ENCODE measurements around the gene ZNF385B. TPM values are rescaled to one million over a fixed set of nuclear protein-coding genes. Genes with fewer than 3 reads are reported as not detected.

ZNF385B gene
- total RNA-seq, 1 donor from 2014 or later = 0.11 TPM

DNA sequence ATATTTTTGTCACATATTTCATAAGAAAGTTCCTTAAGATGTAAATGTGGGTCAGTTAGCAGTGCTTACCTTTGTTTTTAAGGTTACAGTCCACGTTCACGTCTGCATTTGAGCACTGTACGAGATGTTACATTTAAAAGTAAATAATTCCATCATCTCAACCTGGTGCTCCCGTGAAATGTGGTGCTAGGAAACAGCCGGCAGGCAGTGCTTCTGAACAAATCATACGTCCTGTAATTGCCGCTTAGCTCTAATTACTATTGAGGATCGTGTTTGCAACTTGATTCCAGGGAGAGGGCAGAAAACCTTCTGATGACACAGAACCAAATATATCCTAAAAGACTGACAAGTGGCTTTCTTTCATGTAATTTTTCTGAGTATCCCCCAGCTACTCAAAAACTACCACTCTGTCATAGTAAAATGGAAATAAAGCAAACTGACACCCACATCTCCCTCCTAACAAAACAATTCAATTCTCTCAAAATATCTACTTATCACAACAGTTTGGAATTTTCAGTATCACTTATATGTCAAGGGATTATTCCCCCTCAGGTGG is 299.0 kb downstream of the ZNF385B start:
- TF ChIP-seq, protein P1, sequence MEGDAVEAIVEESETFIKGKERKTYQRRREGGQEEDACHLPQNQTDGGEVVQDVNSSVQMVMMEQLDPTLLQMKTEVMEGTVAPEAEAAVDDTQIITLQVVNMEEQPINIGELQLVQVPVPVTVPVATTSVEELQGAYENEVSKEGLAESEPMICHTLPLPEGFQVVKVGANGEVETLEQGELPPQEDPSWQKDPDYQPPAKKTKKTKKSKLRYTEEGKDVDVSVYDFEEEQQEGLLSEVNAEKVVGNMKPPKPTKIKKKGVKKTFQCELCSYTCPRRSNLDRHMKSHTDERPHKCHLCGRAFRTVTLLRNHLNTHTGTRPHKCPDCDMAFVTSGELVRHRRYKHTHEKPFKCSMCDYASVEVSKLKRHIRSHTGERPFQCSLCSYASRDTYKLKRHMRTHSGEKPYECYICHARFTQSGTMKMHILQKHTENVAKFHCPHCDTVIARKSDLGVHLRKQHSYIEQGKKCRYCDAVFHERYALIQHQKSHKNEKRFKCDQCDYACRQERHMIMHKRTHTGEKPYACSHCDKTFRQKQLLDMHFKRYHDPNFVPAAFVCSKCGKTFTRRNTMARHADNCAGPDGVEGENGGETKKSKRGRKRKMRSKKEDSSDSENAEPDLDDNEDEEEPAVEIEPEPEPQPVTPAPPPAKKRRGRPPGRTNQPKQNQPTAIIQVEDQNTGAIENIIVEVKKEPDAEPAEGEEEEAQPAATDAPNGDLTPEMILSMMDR (IDR thresholded peaks at IDR 0.05; ENCODE audit: unreplicated experiment) = no peak
- no peak overlapping the region for H3K27ac Mint-ChIP-seq
- no peaks in the 10 kb centered on the region for H3K9me3 Mint-ChIP-seq
- H3K4me3 Mint-ChIP-seq = no peak overlapping the region
- H3K4me1 Mint-ChIP-seq = peaks cover 5% of the 10 kb centered on the region
- DNase-seq (ENCODE audit: low spot score in 2 of 2, unreplicated experiment in 2 of 2) = no peak
- H3K36me3 Mint-ChIP-seq = no peaks in the 10 kb centered on the region
- peaks cover 2% of the 10 kb centered on the region for H3K27me3 Mint-ChIP-seq (ENCODE audit: low read depth)

DNA sequence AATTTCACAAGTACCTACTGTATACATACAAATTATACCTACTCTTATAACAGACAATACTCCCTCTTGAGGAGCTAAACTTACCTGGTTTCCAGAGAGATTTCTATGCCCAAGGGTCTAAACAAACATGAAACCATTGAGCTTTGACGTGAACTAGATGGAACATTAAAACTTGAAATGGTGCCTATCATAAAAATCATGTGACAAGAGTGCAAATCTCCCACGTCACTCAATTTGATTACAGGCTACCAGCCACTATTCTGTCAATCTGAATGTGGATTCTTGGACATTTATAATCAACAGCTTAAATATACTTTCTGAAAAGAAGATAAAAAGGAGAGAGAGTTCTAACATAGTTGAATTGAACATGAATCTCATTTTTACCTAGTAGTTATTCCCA is 299.7 kb downstream of the ZNF385B start:
- DNase-seq (ENCODE audit: low spot score in 2 of 2, unreplicated experiment in 2 of 2) = no peak
- H3K4me1 Mint-ChIP-seq = peaks cover 5% of the 10 kb centered on the region
- no peak overlapping the region for H3K27ac Mint-ChIP-seq
- TF ChIP-seq, protein P1 (IDR thresholded peaks at IDR 0.05; ENCODE audit: unreplicated experiment) = no peak
- H3K4me3 Mint-ChIP-seq = no peak overlapping the region
- no peaks in the 10 kb centered on the region for H3K9me3 Mint-ChIP-seq
- peaks cover 2% of the 10 kb centered on the region for H3K27me3 Mint-ChIP-seq (ENCODE audit: low read depth)
- H3K36me3 Mint-ChIP-seq = no peaks in the 10 kb centered on the region

DNA sequence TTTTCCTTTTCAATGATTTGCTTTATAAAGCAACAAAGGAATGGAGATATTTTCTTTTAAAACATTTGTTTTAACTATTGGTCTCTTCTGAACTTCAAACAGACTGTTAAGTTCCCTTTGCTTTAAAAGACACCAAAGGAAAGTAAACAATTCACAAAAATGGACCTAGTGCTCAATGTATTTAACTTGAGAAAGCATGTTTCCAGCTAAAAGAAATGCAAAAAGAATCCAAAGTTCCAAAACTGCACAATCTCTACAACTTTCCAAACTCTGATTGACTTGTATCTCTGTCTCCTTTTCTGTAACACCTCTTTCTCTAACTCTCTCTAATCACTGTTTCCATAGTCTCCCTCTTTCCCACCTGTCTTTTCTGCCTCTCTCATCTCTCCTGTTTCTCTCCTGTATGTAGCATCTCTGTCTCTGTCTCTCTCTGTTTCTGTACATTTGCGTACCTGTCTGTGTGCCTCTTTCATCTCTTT is 301.1 kb downstream of the ZNF385B start:
- Mint-ChIP-seq H3K9me3 (no peaks in the 10 kb centered on the region), H3K27ac (no peak overlapping the region), H3K4me1 (peaks cover 5% of the 10 kb centered on the region), H3K27me3 (ENCODE audit: low read depth) (peaks cover 2% of the 10 kb centered on the region), H3K36me3 (no peaks in the 10 kb centered on the region), H3K4me3 (no peak overlapping the region)
- no peak for DNase-seq (ENCODE audit: low spot score in 2 of 2, unreplicated experiment in 2 of 2)
- TF ChIP-seq, protein P1 (IDR thresholded peaks at IDR 0.05; ENCODE audit: unreplicated experiment) = no peak

DNA sequence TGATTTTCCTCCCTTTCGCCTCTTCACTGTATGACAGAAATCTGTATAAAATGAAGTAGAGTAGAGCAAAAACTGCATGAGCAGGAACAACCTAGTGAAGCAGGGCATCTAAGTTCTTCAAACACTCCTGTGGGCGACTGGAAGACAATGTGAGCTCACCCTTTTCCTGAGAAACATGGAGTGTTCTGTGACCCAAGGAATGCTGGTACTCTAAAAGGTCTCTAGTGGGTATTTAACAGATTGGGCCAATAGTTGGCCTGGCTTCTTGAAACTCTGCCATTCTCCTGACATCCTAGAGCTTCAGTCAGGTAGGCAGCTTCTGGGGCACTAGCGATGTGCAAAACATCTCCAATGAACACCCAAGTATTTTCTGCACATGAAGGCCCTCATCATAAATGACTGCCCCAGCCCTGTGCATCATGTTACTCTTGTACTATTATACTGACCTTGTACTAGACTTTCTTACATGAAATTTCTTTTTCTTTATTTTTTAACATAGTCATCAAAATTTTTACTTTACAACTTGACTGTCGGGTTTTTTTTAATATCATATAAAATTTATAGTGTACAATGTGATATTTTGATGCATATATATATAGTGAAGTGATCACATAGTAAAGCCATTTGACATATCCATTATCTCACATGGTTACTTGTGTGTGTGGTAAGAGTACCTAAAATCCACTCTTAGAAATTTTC is 302.2 kb downstream of the ZNF385B start:
- no peaks in the 10 kb centered on the region for H3K27me3 Mint-ChIP-seq (ENCODE audit: low read depth)
- no peak overlapping the region for H3K27ac Mint-ChIP-seq
- H3K4me1 Mint-ChIP-seq = peaks cover 5% of the 10 kb centered on the region
- TF ChIP-seq, protein P1 (IDR thresholded peaks at IDR 0.05; ENCODE audit: unreplicated experiment) = no peak
- H3K4me3 Mint-ChIP-seq = no peak overlapping the region
- H3K9me3 Mint-ChIP-seq = no peaks in the 10 kb centered on the region
- no peaks in the 10 kb centered on the region for H3K36me3 Mint-ChIP-seq
- no peak for DNase-seq (ENCODE audit: low spot score in 2 of 2, unreplicated experiment in 2 of 2)

DNA sequence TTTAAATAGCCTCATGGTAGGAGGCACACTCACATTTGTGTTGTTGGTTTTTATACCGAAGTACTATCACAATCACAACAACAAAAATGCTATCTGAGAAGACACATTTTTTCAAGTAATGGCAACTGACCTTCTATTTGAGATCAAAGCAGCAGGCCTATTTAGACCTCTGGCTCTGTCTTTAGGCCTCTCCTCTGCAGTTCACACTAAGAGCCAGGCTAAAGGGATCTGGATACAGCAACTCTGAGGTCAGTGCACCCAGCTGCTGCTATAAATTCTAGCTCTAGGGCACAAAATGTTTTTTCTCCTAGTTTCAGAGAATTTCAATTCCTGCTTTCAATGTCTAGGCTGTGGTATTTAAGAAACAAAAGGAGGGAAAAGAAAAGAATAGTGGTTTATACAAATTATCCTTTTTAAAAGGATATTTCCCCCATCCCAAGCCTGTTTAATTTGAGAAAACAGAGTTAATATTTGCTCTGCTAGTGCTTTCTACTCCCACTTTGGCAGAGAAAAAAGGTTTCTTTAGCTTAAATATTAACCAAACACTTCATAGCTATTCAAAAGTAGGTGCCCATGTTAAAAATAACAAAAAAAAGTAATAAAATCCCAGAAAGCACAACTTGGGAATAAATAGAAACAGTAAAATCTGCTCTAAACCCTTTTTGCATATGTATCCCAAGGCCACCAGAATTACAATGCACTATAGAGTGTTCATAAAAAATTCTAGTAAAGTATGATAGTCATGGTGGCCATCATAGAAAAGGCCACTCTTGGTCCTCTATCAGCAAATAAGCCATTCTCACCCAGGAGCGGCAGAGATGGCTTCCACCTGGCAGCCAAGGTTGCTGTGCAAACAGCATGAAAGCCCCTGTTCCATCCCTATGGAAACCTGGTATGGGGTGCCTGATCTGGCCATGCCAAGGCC is 303.1 kb downstream of the ZNF385B start:
- Mint-ChIP-seq H3K4me1 (peaks cover 5% of the 10 kb centered on the region), H3K4me3 (no peak overlapping the region), H3K9me3 (no peaks in the 10 kb centered on the region), H3K36me3 (no peaks in the 10 kb centered on the region), H3K27ac (no peak overlapping the region), H3K27me3 (ENCODE audit: low read depth) (no peaks in the 10 kb centered on the region)
- TF ChIP-seq, protein P1 (IDR thresholded peaks at IDR 0.05; ENCODE audit: unreplicated experiment) = no peak
- DNase-seq (ENCODE audit: low spot score in 2 of 2, unreplicated experiment in 2 of 2) = no peak
